GM13977 (cell line): ENCODE measurements around the gene TMC2.

Experiments used
- DNase-seq: peaks from one replicate; pipeline ENCODE4 v3.0.0; 2012; ENCODE audit warnings: low spot score
- in situ Hi-C: fragments of 300-500 bp; cut with MboI; formaldehyde crosslinking; loops from one replicate; pipeline ENCODE4 v1.12.0; 2022; ENCODE audit warnings: low sequenced_read_pairs, low pct_unique_long_range_greater_than_20kb, mixed read lengths, inconsistent platforms; ENCODE audit not compliant: unreplicated experiment
- TF ChIP-seq, protein P1 (sequence below): IDR thresholded peaks from 2 replicates; pipeline ENCODE4 v1.5.1; 2012; ENCODE audit warnings: mild to moderate bottlenecking, control low read depth; ENCODE audit not compliant: insufficient read depth; ENCODE audit errors: extremely low read depth, missing control alignments

The TMC2 gene

GRCh38 chr20:2538931-2539720 is 2.8 kb downstream of the TMC2 start:
- in situ Hi-C loops: no loop called here
- no peak for DNase-seq
- TF ChIP-seq, protein P1, sequence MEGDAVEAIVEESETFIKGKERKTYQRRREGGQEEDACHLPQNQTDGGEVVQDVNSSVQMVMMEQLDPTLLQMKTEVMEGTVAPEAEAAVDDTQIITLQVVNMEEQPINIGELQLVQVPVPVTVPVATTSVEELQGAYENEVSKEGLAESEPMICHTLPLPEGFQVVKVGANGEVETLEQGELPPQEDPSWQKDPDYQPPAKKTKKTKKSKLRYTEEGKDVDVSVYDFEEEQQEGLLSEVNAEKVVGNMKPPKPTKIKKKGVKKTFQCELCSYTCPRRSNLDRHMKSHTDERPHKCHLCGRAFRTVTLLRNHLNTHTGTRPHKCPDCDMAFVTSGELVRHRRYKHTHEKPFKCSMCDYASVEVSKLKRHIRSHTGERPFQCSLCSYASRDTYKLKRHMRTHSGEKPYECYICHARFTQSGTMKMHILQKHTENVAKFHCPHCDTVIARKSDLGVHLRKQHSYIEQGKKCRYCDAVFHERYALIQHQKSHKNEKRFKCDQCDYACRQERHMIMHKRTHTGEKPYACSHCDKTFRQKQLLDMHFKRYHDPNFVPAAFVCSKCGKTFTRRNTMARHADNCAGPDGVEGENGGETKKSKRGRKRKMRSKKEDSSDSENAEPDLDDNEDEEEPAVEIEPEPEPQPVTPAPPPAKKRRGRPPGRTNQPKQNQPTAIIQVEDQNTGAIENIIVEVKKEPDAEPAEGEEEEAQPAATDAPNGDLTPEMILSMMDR: no peak

GRCh38 chr20:2541940-2542339 is 5.6 kb downstream of the TMC2 start:
- TF ChIP-seq, protein P1: no peak
- DNase-seq: no peak
- in situ Hi-C loops: no loop called here

DNA sequence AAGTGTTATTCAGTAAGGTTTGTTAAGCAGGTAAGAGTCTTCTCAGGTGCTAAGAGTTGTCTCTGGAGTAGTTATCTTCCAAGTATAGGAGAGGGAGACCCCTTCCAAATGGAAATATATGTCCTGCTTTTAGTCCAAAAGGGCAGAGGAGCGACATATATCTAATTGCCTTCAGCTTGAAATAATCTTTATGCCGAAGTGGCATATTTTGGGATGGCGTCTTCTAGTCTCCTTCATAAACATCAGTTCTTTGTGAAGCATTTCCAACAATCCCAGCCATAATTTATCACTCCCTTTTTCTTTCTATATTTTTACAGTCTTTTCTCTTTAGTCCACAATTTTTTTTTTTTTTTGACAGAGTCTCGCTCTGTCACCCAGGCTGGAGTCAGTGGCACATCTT is 6.0 kb downstream of the TMC2 start:
- in situ Hi-C loops: no loop called here
- TF ChIP-seq, protein P1: no peak
- no peak for DNase-seq

DNA sequence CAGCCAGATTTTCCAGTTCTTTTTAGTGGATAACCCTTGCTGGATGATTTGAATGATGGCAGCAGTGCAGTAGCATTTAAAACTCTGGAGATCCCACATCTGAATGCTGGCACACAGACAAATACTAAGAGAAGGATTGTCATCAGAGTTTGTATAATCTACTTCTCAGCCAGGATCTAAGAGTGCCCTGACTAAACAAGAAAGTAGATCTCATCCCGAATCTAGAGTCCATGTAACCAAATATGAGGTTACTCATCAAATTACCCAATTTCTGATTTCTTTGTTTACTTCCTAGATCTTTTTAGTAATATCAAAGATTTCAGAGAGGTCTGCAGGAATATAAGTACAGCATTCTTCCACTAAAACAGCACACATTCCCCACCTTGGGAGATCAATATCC is 7.8 kb downstream of the TMC2 start:
- in situ Hi-C loops: no loop called here
- TF ChIP-seq, protein P1: no peak
- no peak for DNase-seq

GRCh38 chr20:2545594-2545993 is 9.2 kb downstream of the TMC2 start:
- in situ Hi-C loops: no loop called here
- TF ChIP-seq, protein P1: no peak
- DNase-seq: no peak

- in situ Hi-C loops: no loop called here
- TF ChIP-seq, protein P1: no peak
- no peak for DNase-seq
Observed at GRCh38 chr20:2557873-2558580, 21.7 kb downstream of the TMC2 start.
